Measurements from ENCODE around the gene ADCY7.

- no peak for TF ChIP-seq SMAD4 (CRISPR knock-in tag; IDR thresholded peaks at IDR 0.05)
- no peak for TF ChIP-seq MLX (CRISPR knock-in tag; IDR thresholded peaks at IDR 0.05)
- no peak for TF ChIP-seq CTCF (IDR thresholded peaks at IDR 0.05)
- TF ChIP-seq MAX (CRISPR knock-in tag; IDR thresholded peaks at IDR 0.05): no peak
- TF ChIP-seq ATF6 (CRISPR knock-in tag; IDR thresholded peaks at IDR 0.05): no peak
- TF ChIP-seq ZSCAN18 (CRISPR knock-in tag; IDR thresholded peaks at IDR 0.05): no peak
- TF ChIP-seq ESRRA (CRISPR knock-in tag; IDR thresholded peaks at IDR 0.05; ENCODE audit: borderline replicate concordance): no peak
- no peak for TF ChIP-seq KAT7 (CRISPR knock-in tag; IDR thresholded peaks at IDR 0.05; ENCODE audit: borderline replicate concordance)
These were observed 19.2 kb downstream of the ADCY7 start for GRCh38 chr16:50285406-50286003.

All from WTC11 (cell line).